NCI-H774 (cell line): ENCODE results near the gene ZC3H7B.

Experiments
- DNase-seq: peaks from one replicate; lab custom pipeline; 2025; lab: John Stamatoyannopoulos, UW

ZC3H7B gene

DNA sequence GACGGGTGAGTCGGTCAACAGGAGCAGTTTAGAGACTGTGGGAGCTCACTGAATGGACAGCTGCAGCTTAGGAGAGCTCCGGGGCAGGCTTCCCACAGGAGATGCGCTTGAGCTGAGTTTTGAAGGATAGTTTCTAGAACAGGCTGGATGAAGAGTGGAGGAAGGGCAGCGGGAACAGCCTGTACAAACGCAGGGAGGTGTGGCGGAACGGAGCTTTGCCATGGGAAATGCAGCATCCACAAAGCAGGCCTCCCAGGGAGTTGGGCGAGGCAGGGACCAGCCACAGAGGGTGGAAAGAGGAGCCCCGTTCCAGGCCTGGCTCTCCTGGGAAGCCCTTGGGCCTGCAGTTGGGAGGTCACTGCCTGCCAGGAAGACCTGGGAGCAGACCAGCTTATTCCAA lies 53.7 kb downstream of the ZC3H7B start:
- DNase-seq, result no peak

DNA sequence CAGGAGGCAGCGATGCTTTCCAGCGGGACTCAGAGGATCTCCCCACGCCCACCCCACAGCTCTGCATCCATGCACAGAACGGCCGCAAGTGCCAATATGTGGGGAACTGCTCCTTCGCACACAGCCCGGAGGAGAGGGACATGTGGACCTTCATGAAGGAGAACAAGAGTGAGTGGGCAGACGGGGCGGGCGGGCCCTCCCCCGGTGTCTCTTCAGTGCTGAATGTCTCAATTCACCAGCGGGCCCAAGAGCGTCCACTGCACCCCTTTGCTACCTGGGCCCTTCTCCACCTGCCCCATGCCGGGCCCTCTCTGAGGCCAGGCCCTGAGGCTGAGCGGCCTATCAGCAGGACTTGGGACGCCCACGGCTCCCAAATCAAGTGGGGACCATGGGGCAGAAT lies 54.6 kb downstream of the ZC3H7B start:
- no peak for DNase-seq

DNA sequence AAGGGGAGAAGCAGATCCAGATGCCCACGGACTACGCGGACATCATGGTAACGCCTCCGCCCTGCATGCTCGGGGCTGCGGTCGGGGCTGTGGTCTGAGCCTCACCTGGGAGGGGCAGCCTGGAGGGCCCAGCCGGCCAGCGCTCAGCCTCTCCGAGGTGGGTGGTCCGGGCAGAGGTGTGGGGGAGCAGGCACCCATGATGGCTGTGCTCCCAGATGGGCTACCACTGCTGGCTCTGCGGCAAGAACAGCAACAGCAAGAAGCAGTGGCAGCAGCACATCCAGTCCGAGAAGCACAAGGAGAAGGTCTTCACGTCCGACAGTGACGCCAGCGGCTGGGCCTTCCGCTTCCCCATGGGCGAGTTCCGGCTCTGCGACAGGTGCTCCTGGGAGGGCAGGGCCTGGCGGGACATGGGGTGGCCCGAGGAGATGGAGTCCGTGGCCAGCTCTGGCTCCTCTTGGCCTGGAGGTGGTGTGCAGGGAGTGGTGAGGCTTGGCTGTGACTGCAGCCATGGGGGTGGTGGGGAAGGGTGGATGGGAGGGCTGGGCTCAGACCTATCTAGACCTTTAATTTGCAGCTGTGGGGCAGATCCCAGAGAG lies 55.2 kb downstream of the ZC3H7B start:
- no peak for DNase-seq

GRCh38 chr22:41357191-41357590 lies 55.9 kb downstream of the ZC3H7B start:
- DNase-seq, result no peak

DNA sequence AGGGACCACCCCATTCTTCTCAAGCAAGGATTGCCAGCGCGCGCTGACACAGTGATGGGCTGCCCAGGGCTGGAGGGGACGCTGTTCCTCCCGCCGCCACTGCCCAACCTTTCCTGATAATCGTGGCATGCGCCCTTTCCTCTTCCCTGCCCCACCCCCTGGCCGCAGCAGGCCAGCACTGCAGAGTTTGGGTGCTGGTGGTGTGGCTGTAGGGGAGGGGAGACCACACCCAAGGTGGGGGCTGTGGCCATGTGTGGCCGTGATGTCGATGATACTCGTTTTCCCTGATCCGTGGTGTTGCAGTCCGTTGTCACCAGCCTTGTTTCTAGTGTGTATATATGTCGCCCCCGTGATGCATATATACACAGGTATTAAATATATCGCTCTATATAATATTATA lies 57.6 kb downstream of the ZC3H7B start:
- no peak for DNase-seq

DNA sequence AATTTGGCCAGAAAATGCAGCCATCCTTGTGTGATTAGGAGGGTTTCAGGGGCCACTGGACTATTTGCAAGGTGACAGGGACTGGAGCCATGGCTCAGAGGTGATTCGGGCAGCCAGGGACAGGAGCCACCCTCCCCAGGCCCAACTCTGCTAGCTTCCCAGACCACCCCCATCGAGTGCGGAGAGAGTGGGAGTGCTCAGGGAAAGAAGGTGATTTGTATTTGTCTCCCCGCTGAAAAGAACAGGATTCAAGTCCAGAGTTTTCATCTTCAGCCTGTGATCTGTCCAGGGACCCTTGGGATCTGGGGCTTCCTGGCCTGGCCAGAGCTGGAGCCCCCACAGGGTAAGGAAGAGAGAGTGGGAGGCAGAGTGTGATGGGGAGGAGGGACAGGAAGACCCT lies 58.1 kb downstream of the ZC3H7B start:
- no peak for DNase-seq

DNA sequence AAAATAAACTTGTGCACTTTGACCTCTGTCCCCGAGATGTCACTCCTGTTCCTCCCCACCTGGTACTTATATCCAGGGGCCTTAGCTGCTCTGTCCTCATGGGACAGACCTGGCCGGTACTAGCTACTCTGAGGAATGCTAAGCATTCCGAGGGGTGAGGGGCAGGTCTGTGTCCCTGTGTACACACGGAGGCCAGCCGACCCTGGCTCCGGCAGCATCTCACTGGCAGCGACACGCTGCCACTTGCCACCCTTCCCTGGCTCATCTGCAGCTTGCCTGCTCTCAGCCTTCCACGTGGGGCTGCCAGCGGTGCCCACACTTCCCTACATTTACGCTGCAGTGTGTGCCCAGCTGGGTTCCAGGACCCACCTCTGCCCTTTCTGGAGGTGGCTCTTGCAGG lies 58.8 kb downstream of the ZC3H7B start:
- DNase-seq, result no peak

DNA sequence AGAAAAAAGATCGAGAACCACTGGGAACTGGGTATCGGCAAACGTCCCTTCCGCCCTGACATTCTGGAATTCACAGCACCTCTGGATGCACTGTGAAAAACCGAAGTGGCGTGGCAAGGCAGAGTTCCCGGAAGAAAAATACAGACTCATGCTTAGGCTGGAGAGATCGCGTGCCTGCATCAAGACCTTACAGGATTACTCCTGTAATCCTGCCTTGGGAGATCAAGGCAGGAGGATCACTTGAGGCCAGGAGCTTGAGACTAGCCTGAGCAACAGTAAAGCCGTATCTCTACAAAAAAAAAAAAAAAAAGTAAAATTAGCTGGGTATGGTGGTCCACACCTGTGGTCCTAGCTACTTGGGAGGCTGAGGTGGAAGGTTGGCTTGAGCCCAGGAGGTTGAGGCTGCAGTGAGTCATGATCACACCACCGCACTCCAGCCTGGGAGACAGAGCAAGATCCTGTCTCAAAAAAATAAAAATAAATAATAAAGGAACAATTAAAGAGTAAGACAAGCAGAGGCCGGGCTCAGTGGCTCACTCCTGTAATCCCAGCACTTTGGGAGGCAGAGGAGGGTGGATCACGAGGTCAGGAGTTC lies 60.5 kb downstream of the ZC3H7B start:
- no peak for DNase-seq

DNA sequence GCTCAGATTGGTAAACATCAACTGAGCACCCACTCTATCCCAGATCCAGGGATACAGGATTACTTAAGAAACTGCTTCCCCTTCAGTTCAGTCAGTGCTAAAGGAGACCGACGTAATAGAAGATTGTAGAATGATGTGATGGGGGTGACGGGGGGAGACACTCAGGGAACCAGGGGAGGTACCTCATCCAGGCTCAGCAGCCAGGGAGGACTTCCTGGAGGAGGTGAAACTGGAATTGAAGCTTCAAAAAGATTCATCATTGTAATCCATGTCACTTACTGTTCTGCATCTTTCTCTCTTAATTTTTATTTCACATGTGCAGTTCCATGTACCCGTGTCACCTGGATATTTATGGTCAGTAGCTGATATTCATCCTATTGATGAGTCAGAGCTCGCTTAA lies 61.3 kb downstream of the ZC3H7B start:
- no peak for DNase-seq

- no peak for DNase-seq
Measured at GRCh38 chr22:41364233-41364632, 62.9 kb downstream of the ZC3H7B start.

- DNase-seq, result no peak
Measured at GRCh38 chr22:41364955-41365354, 63.6 kb downstream of the ZC3H7B start.

- no peak for DNase-seq
Measured at GRCh38 chr22:41365425-41365824, 64.1 kb downstream of the ZC3H7B start.

GRCh38 chr22:41366323-41367029 lies 65.2 kb downstream of the ZC3H7B start:
- no peak for DNase-seq

GRCh38 chr22:41367039-41367679 lies 65.8 kb downstream of the ZC3H7B start:
- peak; percentile 82 for DNase-seq

DNA sequence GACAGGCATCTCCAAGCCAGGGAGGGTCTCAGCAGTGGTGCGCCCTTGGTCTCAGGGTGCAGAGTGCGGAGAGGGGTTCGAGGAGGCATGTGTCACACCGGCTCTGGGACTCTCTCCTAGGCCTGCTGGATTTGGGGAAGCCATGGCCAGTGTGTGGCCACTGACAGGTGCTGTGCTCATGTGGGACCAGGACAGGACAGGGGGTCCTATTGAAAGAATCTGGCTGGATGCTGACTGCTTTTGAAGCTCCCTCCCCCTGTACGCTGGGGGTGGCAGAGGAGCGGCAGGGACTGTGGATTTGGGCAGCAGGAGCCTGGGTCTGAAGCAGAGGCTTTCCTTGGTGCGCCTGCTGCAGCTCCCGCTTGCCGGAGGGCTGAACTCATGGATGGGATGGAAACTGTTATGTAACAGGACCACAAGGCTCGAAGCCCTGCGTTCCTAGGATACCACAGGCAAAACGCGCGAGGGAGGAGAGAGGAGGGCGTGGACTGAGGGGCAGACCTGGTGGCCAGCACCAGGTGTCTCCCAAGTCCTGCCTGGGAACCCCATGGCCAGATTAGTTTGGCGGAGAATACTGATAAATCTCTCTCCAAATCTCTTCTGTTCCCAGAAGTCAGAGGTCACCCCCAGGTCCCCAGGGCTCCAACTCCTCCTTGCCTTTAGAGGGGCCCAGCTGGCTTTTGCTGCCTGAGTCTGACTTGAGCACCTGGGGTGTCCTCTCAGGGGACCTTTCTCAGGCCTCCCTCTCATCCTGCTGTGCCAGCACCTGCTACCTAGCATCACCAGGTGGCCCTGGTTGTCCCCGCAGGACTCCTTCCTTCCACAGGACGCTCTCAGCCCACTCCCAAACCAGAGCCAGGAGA lies 66.6 kb downstream of the ZC3H7B start:
- no peak for DNase-seq

DNA sequence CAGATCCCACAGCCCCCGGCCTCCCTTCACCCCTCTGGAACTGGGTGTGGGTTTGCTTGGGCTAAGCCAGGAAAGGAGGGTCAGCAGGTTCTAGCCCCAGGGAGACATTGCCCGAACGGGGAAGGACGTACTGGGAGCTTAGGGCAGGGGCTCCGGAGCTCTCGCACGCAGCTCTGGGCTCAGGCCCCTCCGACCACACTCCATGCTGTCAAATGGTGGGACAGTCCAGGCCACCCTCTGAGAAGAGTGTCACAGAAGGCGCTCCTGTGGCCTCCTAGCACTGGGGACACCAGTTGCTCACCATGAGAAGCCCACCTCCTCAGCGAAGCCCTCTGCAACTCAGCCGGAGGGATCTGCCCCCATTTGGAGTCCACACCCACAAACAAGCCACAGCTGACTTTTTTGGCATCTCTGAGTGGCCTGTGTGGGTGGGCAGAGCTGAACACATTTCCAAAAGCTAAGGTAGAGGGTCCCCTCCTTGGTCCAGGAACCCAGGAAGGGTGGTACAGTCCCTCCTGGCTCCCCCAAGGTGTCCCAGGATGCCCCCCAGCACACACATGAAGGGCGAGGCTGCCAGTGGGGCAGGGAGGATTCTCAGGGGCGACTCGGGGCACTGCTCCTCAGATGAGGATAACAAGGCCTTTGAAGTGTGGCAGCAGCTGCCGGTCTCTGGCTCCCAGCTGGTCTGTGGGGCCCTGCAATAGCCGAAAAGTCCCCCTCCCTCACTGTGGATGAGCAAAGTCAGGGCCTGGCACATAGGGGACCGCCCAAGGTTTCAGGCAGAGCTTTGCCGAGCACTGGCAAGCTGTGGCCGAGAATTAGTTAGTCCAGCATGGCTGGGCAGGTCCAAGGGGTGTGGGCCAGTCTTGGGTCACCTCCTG lies 67.5 kb downstream of the ZC3H7B start:
- DNase-seq, result no peak

GRCh38 chr22:41369424-41369745 lies 68.1 kb downstream of the ZC3H7B start:
- no peak for DNase-seq

DNA sequence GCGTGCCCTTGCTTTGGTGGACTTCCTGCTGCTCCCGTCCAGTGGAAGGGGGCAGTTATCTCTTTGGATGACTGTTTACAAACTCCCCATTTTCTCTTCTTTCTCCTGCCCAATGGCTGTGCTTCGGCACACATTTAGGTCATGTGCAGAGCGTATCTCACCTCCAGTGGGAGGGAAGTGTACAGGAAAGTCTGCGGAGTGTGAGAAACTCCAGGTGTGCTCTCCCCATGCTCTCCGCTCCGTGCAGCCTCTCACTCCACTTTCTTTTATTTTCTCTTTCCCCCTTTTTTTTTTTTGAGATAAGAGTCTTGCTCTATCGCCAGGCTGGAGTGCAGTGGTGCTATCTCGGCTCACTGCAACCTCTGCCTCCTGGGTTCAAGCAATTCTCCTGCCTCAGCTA lies 68.5 kb downstream of the ZC3H7B start:
- no peak for DNase-seq

DNA sequence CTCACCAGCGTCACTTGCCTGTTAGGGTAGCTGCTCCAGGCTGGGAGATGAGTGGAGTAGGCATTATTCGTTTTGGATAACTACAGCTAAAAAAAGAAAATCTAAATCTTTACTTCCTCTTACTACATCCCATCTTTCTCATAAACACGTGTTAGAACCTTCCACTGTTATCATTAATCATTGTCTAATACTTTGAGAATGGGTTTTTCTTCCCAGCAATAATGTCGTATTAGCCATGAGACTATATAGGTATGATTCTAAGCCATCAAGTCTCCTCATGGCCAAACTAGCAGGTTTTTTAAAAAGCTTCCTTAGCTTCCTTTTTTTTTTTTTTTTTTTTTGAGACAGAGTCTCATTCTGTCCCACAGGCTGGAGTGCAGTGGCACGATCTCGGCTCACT lies 76.5 kb downstream of the ZC3H7B start:
- DNase-seq, result no peak

- no peak for DNase-seq
Measured at GRCh38 chr22:41380993-41381328, 79.6 kb downstream of the ZC3H7B start.

- DNase-seq, result peak; percentile 91
Measured at GRCh38 chr22:41381329-41382097, 80.2 kb downstream of the ZC3H7B start, which contains the start of gene TEF. TEF (plus strand) TSS chr22:41381942; CDS start chr22:41382045, 103 bp downstream.
